Fibroblast of lung (primary cell): ENCODE measurements around the gene HYAL2. TPM values are rescaled to one million over a fixed set of nuclear protein-coding genes. Genes with fewer than 3 reads are reported as not detected.
A peak's percentile ranks its signal among the peaks of the same experiment; 100 is the strongest.

Experiments
- DNase-seq, 2 donors: peaks; one replicate each; pipeline versions ENCODE4 v3.0.0 to v3.0.0-alpha.2; 2010; ENCODE audit warnings: low read depth in 2 of 2
- H2AFZ ChIP-seq: 2 replicates; pipeline ENCODE4 v1.5.1; 2012; ENCODE audit warnings: low read length, control low read depth, inconsistent platforms
- H3K27ac ChIP-seq: 2 replicates; pipeline ENCODE4 v1.5.1; 2011; ENCODE audit warnings: low read length, control low read depth; ENCODE audit not compliant: insufficient read depth
- H3K27me3 ChIP-seq: 2 replicates; pipeline ENCODE4 v1.5.1; 2011; ENCODE audit warnings: mild to moderate bottlenecking, low read length; ENCODE audit not compliant: control insufficient read depth, insufficient read depth
- H3K36me3 ChIP-seq: 2 replicates; pipeline ENCODE4 v1.5.1; 2011; ENCODE audit warnings: low read length; ENCODE audit not compliant: control insufficient read depth, insufficient read depth
- H3K4me1 ChIP-seq: 2 replicates; pipeline ENCODE4 v1.5.1; 2011; ENCODE audit warnings: low read length; ENCODE audit not compliant: control insufficient read depth, insufficient read depth; ENCODE audit errors: extremely low read depth
- H3K4me2 ChIP-seq: 2 replicates; pipeline ENCODE4 v1.5.1; 2011; ENCODE audit warnings: low read length, control low read depth; ENCODE audit not compliant: insufficient read depth; ENCODE audit errors: extremely low read depth
- H3K4me3 ChIP-seq, 4 experiments: fragments of 200-600 bp in 1 of 4; sonication (generic) in 1 of 4; replicated peaks in 1 of 4; 2 replicates each; pipeline ENCODE4 v1.5.1; 2011 to 2016; ENCODE audit warnings: low read length in 4 of 4, low read depth in 3 of 4, mild to moderate bottlenecking in 3 of 4, control low read depth in 2 of 4, inconsistent platforms in 1 of 4, mixed read lengths in 1 of 4; ENCODE audit not compliant: insufficient read depth in 1 of 4; ENCODE audit errors: control extremely low read depth in 1 of 4
- H3K79me2 ChIP-seq: 2 replicates; pipeline ENCODE4 v1.5.1; 2012; ENCODE audit warnings: mild to moderate bottlenecking, low read length, inconsistent platforms; ENCODE audit not compliant: control insufficient read depth, insufficient read depth
- H3K9ac ChIP-seq: 2 replicates; pipeline ENCODE4 v1.5.1; 2011; ENCODE audit warnings: mild to moderate bottlenecking, low read length, control low read depth; ENCODE audit not compliant: insufficient read depth
- H3K9me3 ChIP-seq: 2 replicates; pipeline ENCODE4 v1.5.1; 2012; ENCODE audit warnings: low read depth, low read length; ENCODE audit not compliant: control insufficient read depth, insufficient read depth
- H4K20me1 ChIP-seq: 2 replicates; pipeline ENCODE4 v1.5.1; 2011; ENCODE audit warnings: low read length; ENCODE audit not compliant: control insufficient read depth, insufficient read depth; ENCODE audit errors: extremely low read depth
- CTCF ChIP-seq, 2 donors: IDR thresholded peaks in 1 of 2; conservative IDR thresholded peaks in 1 of 2; 1 replicate in 1 of 2; 2 replicates in 1 of 2; pipeline ENCODE4 v1.5.1; 2011 to 2012; ENCODE audit warnings: low read length in 2 of 2, control low read depth in 1 of 2, inconsistent platforms in 1 of 2, low read depth in 1 of 2, mild to moderate bottlenecking in 1 of 2
- EZH2 ChIP-seq: IDR thresholded peaks from 2 replicates; pipeline ENCODE4 v1.5.1; 2012; ENCODE audit warnings: low read length, control low read depth, mild to moderate bottlenecking; ENCODE audit errors: missing control alignments
- polyA plus RNA-seq, 2 donors: library from polyadenylated mRNA; depleted of rRNA in 1 of 2; stranded (reverse) in 1 of 2; unstranded in 1 of 2; fragments of >200 nt; gene quantifications; 2 replicates each; pipeline ENCODE4 v1.2.1, GENCODE V29; 2011 to 2012; ENCODE audit warnings: missing spikeins in 1 of 2
- total RNA-seq: library from RNA; depleted of rRNA; stranded (reverse); fragments of >200 nt; gene quantifications from 2 replicates; pipeline ENCODE4 v1.2.1, GENCODE V29; 2014

Gene HYAL2
- total and polyA plus RNA-seq, 2 donors (not counting 1 experiment from before 2014, with no cell fraction given): 35.1 to 52.5 TPM

GRCh38 chr3:50364573-50365079 lies 42.1 kb upstream of the HYAL2 start:
- peaks cover 3% of the 10 kb centered on the region for H3K4me1 ChIP-seq
- DNase-seq: peak in 1 of 2 donors; percentile 21
- no peaks in the 10 kb centered on the region for H4K20me1 ChIP-seq
- no peaks in the 10 kb centered on the region for H3K79me2 ChIP-seq
- H3K9me3 ChIP-seq: no peaks in the 10 kb centered on the region
- H3K27me3 ChIP-seq: peaks cover 3% of the 10 kb centered on the region
- TF ChIP-seq EZH2 (no peak), CTCF (conservative IDR thresholded peaks at IDR 0.05 in 1 of 2, IDR thresholded peaks at IDR 0.05 in 1 of 2; ENCODE audit: low read depth in 1 of 2, low read length in 2 of 2) (no peak)
- H3K36me3 ChIP-seq: no peaks in the 10 kb centered on the region
- H2AFZ ChIP-seq: peak overlapping the region; percentile 63
- peak overlapping the region; percentile 18 to 51 (median 40) for H3K4me3 ChIP-seq
- H3K4me2 ChIP-seq: peak overlapping the region; percentile 58
- H3K27ac ChIP-seq: no peak overlapping the region
- H3K9ac ChIP-seq: peak overlapping the region; percentile 20

- no peak overlapping the region for H3K27ac ChIP-seq
- H3K4me2 ChIP-seq: peak overlapping the region; percentile 46
- no peaks in the 10 kb centered on the region for H3K27me3 ChIP-seq
- no peak for DNase-seq
- no peaks in the 10 kb centered on the region for H3K9me3 ChIP-seq
- peak overlapping the region in 3 of 4 experiments; percentile 72 to 84 (median 73) for H3K4me3 ChIP-seq
- peaks cover 12% of the 10 kb centered on the region for H3K4me1 ChIP-seq
- H3K9ac ChIP-seq: no peak overlapping the region
- peaks cover 44% of the 10 kb centered on the region for H3K79me2 ChIP-seq
- TF ChIP-seq EZH2 (no peak), CTCF (conservative IDR thresholded peaks at IDR 0.05 in 1 of 2, IDR thresholded peaks at IDR 0.05 in 1 of 2; ENCODE audit: low read depth in 1 of 2, low read length in 2 of 2) (no peak)
- H3K36me3 ChIP-seq: peaks cover 12% of the 10 kb centered on the region
- no peaks in the 10 kb centered on the region for H4K20me1 ChIP-seq
- H2AFZ ChIP-seq: peak overlapping the region; percentile 82
Measured at GRCh38 chr3:50359760-50360110, 37.2 kb upstream of the HYAL2 start.

GRCh38 chr3:50358911-50359759 lies 36.6 kb upstream of the HYAL2 start, which contains the start of gene TMEM115:
Gene TMEM115 (minus strand): TSS chr3:50359521. CDS start chr3:50359063, 458 bp downstream.
- peak within 1 kb of the TSS; percentile 76 for H3K27ac ChIP-seq
- peak; percentile 99 for DNase-seq
- no peaks in the 10 kb centered on the region for H3K9me3 ChIP-seq
- H2AFZ ChIP-seq: peak within 1 kb of the TSS; percentile 92
- H3K36me3 ChIP-seq: peaks cover 17% of the 10 kb centered on the region
- H3K4me1 ChIP-seq: peaks cover 8% of the 10 kb centered on the region
- no peaks in the 10 kb centered on the region for H3K27me3 ChIP-seq
- H3K4me2 ChIP-seq: peak within 1 kb of the TSS; percentile 99
- peak within 1 kb of the TSS; percentile 72 to 84 (median 73) for H3K4me3 ChIP-seq
- peak within 1 kb of the TSS; percentile 91 for H3K9ac ChIP-seq
- H3K79me2 ChIP-seq: peaks cover 44% of the 10 kb centered on the region
- TF ChIP-seq EZH2 (no peak), CTCF (conservative IDR thresholded peaks at IDR 0.05 in 1 of 2, IDR thresholded peaks at IDR 0.05 in 1 of 2; ENCODE audit: low read depth in 1 of 2, low read length in 2 of 2) (no peak)
- no peaks in the 10 kb centered on the region for H4K20me1 ChIP-seq
